ENCODE data around the gene DGKD. TPM values are rescaled to one million over a fixed set of nuclear protein-coding genes. Genes with fewer than 3 reads are reported as not detected.

The DGKD gene
- total RNA-seq, 1 donor from 2014 or later: 72.5 TPM

DNA sequence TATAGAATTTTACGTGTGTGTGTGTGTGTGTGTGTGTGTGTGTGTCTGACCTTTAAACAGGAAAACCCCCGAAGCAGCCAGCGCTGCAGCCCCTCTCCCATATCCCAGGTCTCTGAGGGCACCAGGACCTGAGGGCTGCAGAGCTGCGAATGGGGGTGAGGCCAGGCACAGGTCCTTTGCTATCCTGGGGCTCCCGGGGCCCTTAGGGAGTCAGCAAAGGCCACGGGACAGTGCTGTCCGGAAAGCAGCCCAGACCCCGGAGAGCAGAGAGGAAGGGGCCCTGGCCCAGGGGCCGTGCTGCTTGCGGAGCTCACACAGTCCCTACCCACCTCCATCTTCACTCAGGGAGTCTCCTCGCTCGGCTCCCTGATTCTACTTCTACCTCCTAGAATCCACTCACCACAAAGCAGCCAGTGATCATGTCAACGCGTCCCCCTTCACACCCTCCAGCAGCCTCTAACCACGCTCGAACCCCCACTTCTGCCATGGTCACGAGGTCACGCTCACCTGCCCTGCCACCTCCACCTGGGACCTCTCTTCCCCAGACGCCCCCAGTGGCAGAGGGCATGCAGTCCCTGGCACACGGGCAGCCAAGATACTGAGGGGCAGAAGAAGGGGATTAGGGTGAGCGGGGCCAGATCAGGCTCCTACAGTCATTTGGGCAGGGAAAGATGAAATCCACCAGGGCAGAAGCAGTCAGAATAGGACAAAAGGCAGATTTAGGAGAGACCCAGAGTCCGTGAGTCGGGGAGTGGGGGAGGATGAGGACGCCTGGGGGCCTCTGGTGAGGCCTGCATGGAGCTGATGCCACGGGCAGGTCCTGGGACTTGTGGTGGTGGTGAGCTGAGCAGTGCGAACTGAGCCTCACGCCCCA lies 125.6 kb downstream of the DGKD start:
- Mint-ChIP-seq H3K9me3 (no peaks in the 10 kb centered on the region), H3K27ac (no peak overlapping the region), H3K27me3 (no peaks in the 10 kb centered on the region), H3K4me3 (no peak overlapping the region), H3K4me1 (ENCODE audit: unreplicated experiment) (peaks cover 7% of the 10 kb centered on the region), H3K36me3 (peaks cover 11% of the 10 kb centered on the region)
- DNase-seq (ENCODE audit: extremely low spot score, unreplicated experiment): no peak
- TF ChIP-seq, protein P1, sequence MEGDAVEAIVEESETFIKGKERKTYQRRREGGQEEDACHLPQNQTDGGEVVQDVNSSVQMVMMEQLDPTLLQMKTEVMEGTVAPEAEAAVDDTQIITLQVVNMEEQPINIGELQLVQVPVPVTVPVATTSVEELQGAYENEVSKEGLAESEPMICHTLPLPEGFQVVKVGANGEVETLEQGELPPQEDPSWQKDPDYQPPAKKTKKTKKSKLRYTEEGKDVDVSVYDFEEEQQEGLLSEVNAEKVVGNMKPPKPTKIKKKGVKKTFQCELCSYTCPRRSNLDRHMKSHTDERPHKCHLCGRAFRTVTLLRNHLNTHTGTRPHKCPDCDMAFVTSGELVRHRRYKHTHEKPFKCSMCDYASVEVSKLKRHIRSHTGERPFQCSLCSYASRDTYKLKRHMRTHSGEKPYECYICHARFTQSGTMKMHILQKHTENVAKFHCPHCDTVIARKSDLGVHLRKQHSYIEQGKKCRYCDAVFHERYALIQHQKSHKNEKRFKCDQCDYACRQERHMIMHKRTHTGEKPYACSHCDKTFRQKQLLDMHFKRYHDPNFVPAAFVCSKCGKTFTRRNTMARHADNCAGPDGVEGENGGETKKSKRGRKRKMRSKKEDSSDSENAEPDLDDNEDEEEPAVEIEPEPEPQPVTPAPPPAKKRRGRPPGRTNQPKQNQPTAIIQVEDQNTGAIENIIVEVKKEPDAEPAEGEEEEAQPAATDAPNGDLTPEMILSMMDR (conservative IDR thresholded peaks at IDR 0.05): no peak

DNA sequence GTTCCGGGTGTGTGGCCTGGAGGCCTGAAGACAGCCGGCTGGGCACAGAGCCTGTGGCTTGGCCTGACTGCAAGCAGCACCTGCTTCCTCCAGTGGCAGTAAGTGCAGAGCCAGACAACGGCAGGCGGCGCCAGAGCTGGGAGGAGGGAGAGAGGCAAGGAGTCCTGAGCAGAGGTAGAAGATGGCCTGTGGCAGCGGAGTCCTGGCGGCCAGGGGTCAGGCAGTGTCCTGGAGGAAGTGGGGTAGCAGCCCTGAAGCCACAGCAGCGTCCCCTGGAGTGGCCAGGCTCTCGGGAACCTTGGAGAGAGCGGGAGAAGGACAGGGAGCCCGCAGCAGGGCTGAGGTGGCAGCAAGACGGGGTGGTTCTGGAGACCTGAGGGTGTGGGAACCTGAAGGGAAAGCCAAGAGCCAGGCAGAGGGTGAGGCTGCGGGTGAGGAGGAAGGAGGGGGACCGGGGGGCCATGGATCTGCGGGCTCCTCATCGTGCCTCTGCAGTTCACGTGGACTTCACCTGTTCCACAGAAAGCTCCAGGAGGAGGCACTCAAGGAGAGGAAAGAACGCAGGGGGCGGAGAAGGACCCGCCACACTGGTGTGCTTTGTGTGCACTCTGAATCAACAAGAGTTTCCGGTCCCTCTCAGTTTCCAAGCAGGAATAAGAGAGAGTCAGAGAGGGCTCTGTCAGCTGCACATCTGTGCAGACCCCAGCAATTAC lies 126.4 kb downstream of the DGKD start:
- DNase-seq (ENCODE audit: extremely low spot score, unreplicated experiment): no peak
- H3K9me3 Mint-ChIP-seq: no peaks in the 10 kb centered on the region
- TF ChIP-seq, protein P1 (conservative IDR thresholded peaks at IDR 0.05): no peak
- H3K36me3 Mint-ChIP-seq: peaks cover 16% of the 10 kb centered on the region
- H3K27ac Mint-ChIP-seq: peak overlapping the region; percentile 52
- H3K4me3 Mint-ChIP-seq: no peak overlapping the region
- H3K4me1 Mint-ChIP-seq (ENCODE audit: unreplicated experiment): peaks cover 7% of the 10 kb centered on the region
- H3K27me3 Mint-ChIP-seq: no peaks in the 10 kb centered on the region

DNA sequence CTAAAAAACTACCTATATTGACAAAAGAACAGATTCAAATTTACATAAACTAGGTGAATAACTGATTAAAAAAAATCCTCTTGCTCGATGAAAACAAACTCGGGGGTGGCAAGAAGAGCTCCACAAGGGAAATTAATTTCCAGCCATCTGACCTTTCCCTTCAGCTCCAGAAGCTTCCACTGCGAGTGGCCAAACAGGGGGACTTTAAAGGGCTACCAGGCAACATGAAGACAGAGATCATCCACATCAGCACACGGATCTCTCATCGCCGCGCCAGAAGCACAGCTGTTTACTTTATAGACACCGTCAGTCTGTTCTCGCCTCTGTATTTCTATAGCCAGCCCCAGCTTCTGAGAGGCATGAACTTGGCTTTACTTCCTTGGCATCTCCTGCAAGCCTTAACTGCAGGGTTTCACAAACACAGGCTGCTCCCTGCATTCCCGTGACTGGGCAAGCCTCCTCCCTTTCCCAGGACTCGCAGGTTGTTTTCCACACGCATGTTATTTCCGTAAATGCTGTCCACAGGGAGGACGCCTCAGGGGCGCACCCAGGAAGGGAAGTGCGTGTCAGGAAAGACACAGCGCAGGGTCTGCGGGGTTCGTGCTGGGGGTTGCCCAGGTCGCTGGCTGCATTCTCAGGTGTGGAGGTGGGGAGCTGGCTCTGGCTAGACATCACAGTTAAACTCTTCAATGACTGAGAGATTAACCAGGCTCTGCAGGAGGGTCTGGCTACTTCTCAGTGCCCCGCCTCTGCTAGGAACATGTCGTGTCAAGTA lies 127.3 kb downstream of the DGKD start:
- H3K36me3 Mint-ChIP-seq: peaks cover 21% of the 10 kb centered on the region
- DNase-seq (ENCODE audit: extremely low spot score, unreplicated experiment): no peak
- no peaks in the 10 kb centered on the region for H3K9me3 Mint-ChIP-seq
- H3K4me1 Mint-ChIP-seq (ENCODE audit: unreplicated experiment): peaks cover 14% of the 10 kb centered on the region
- TF ChIP-seq, protein P1 (conservative IDR thresholded peaks at IDR 0.05): no peak
- H3K27me3 Mint-ChIP-seq: no peaks in the 10 kb centered on the region
- H3K4me3 Mint-ChIP-seq: no peak overlapping the region
- H3K27ac Mint-ChIP-seq: peak overlapping the region; percentile 52

DNA sequence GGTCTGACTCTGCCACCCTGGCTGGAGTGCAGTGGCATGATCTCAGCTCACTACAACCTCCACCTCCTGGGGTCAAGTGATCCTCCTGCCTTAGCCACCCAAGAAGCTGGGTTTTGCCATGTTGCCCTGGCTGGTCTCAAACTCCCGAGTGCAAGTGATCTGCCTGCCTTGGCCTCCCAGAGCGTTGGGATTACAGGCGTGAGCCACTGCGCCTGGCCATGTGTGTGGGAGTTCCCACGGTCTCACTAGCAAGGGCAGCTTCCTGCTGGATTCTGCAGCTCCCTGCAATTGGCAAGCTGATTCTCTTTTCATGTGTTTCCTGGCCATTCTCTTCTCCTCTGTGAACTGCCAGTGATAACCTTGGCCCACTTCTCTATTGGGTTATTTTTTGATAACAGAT lies 128.3 kb downstream of the DGKD start:
- no peaks in the 10 kb centered on the region for H3K27me3 Mint-ChIP-seq
- TF ChIP-seq, protein P1 (conservative IDR thresholded peaks at IDR 0.05): no peak
- H3K9me3 Mint-ChIP-seq: no peaks in the 10 kb centered on the region
- peaks cover 16% of the 10 kb centered on the region for H3K4me1 Mint-ChIP-seq (ENCODE audit: unreplicated experiment)
- no peak overlapping the region for H3K27ac Mint-ChIP-seq
- no peak for DNase-seq (ENCODE audit: extremely low spot score, unreplicated experiment)
- no peak overlapping the region for H3K4me3 Mint-ChIP-seq
- H3K36me3 Mint-ChIP-seq: peaks cover 21% of the 10 kb centered on the region

DNA sequence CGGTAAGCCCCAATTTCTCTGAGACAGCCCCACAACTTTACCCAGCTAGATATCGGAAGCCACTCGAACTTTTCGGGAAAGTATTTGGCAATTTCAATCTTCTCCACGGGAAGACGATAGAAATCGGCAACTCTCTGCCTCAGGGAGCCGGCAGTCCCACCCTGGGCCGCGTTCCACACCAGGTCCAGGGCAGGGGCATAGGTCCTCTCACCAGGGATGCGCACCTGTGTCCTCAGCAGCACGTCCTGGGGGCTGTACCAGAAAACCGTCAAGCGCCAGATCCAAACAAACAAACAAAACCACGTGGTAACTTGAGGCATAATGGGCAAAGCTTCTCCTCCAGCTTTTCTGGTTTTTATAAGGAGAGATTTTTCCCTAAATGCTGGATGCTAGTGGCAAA lies 131.4 kb downstream of the DGKD start:
- TF ChIP-seq, protein P1 (conservative IDR thresholded peaks at IDR 0.05): no peak
- H3K4me1 Mint-ChIP-seq (ENCODE audit: unreplicated experiment): peaks cover 16% of the 10 kb centered on the region
- no peaks in the 10 kb centered on the region for H3K9me3 Mint-ChIP-seq
- H3K27ac Mint-ChIP-seq: peak overlapping the region; percentile 59
- peaks cover 26% of the 10 kb centered on the region for H3K36me3 Mint-ChIP-seq
- DNase-seq (ENCODE audit: extremely low spot score, unreplicated experiment): no peak
- no peaks in the 10 kb centered on the region for H3K27me3 Mint-ChIP-seq
- no peak overlapping the region for H3K4me3 Mint-ChIP-seq
